KMS-11 (cell line): ENCODE data around the gene OR2V2.
"Not testable (repeated sequence)": the region's sequence is repeated elsewhere in the genome, so short reads cannot be mapped to it uniquely, and the experiment has no call there.

Experiments used
- H2AFZ ChIP-seq: fragments of 200-600 bp; sonication (generic); 2 replicates; pipeline ENCODE4 v1.6.1; 2016; ENCODE audit warnings: antibody characterized with exemption, mixed run types, low read depth
- H3K27ac ChIP-seq: fragments of 200-600 bp; sonication (generic); 2 replicates; pipeline ENCODE4 v1.6.1; 2016; ENCODE audit warnings: mild to moderate bottlenecking, mixed run types
- H3K27me3 ChIP-seq: fragments of 200-600 bp; sonication (generic); 2 replicates; pipeline ENCODE4 v1.6.1; 2017; ENCODE audit warnings: mild to moderate bottlenecking, low read depth, mixed run types, moderate library complexity; ENCODE audit not compliant: insufficient read depth
- H3K36me3 ChIP-seq: fragments of 200-600 bp; sonication (generic); 2 replicates; pipeline ENCODE4 v1.6.1; 2017; ENCODE audit warnings: mild to moderate bottlenecking, mixed run types; ENCODE audit not compliant: insufficient read depth
- H3K4me1 ChIP-seq: fragments of 200-600 bp; sonication (generic); 2 replicates; pipeline ENCODE4 v1.6.1; 2016; ENCODE audit warnings: mild to moderate bottlenecking, low read depth, mixed run types; ENCODE audit not compliant: poor library complexity, severe bottlenecking
- H3K4me2 ChIP-seq: fragments of 200-600 bp; sonication (generic); 2 replicates; pipeline ENCODE4 v1.7.0; 2016; ENCODE audit warnings: mild to moderate bottlenecking, mixed run types
- H3K4me3 ChIP-seq: fragments of 200-600 bp; sonication (generic); IDR thresholded peaks from 2 replicates; pipeline ENCODE4 v1.6.1; 2017; ENCODE audit warnings: low read depth, low read length, mixed read lengths; ENCODE audit not compliant: insufficient read depth
- H3K79me2 ChIP-seq: fragments of 200-600 bp; sonication (generic); 2 replicates; pipeline ENCODE4 v1.6.1; 2016; ENCODE audit warnings: low read depth, mixed run types; ENCODE audit not compliant: insufficient read depth
- H3K9ac ChIP-seq: fragments of 200-600 bp; sonication (generic); 2 replicates; pipeline ENCODE4 v1.6.1; 2016; ENCODE audit warnings: mild to moderate bottlenecking, mixed run types
- H4K20me1 ChIP-seq: fragments of 200-600 bp; sonication (generic); 2 replicates; pipeline ENCODE4 v1.6.1; 2016; ENCODE audit warnings: mild to moderate bottlenecking, mixed run types; ENCODE audit not compliant: insufficient read depth
- TF ChIP-seq, protein P1 (sequence below): fragments of 200-600 bp; sonication (generic); conservative IDR thresholded peaks from 2 replicates; pipeline ENCODE4 v1.6.1; 2017; ENCODE audit warnings: low read depth, mild to moderate bottlenecking, antibody characterized with exemption, low read length, moderate library complexity, mixed read lengths

Gene OR2V2

DNA sequence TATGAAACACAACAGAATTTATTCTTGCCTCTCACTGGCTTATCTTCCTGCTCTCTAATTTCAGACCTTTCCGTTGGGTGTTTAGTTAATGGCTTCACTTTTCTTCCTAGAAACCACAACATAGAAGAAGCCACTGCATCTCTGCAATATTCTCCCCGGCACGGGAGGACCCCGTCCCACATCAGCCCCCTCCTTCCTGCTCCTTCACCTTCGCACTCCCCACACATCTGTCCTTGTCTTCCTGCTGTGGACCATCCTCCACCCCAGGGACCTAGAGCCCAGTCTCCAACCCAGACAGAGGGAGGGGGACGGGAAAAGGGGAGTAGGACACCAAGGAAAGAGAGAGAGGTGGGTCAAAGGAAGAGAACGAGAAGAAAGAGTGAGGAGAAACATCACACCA, 17.8 kb upstream of the OR2V2 start:
- no peaks in the 10 kb centered on the region for H4K20me1 ChIP-seq
- no peak overlapping the region for H3K27ac ChIP-seq
- TF ChIP-seq, protein P1, sequence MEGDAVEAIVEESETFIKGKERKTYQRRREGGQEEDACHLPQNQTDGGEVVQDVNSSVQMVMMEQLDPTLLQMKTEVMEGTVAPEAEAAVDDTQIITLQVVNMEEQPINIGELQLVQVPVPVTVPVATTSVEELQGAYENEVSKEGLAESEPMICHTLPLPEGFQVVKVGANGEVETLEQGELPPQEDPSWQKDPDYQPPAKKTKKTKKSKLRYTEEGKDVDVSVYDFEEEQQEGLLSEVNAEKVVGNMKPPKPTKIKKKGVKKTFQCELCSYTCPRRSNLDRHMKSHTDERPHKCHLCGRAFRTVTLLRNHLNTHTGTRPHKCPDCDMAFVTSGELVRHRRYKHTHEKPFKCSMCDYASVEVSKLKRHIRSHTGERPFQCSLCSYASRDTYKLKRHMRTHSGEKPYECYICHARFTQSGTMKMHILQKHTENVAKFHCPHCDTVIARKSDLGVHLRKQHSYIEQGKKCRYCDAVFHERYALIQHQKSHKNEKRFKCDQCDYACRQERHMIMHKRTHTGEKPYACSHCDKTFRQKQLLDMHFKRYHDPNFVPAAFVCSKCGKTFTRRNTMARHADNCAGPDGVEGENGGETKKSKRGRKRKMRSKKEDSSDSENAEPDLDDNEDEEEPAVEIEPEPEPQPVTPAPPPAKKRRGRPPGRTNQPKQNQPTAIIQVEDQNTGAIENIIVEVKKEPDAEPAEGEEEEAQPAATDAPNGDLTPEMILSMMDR: no peak
- no peak overlapping the region for H3K9ac ChIP-seq
- H2AFZ ChIP-seq: no peak overlapping the region
- no peaks in the 10 kb centered on the region for H3K79me2 ChIP-seq
- H3K4me3 ChIP-seq: no peak overlapping the region
- H3K4me2 ChIP-seq: no peak overlapping the region
- no peaks in the 10 kb centered on the region for H3K36me3 ChIP-seq
- peaks cover 17% of the 10 kb centered on the region for H3K4me1 ChIP-seq
- H3K27me3 ChIP-seq: no peaks in the 10 kb centered on the region

DNA sequence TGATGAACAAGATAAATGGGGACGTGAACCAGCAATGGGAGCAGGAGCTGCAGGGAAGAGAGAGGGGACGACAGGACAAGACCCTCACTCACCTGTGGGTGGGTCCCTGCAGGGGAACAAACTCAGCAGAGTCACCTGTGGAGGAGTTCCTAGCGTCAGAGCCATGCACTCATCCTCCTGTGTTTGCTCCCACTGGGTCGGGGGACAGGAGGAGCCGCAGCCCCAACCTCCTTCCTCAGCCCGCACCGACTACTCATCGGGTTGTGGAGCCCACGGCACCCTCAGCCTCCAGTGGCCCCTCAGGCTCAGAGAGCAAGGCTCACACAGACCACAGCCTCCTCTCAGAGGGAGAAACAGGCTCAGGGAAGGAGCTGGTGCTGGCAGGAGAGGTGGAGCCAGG, 17.3 kb upstream of the OR2V2 start:
- H3K27me3 ChIP-seq, H3K79me2 ChIP-seq, H3K36me3 ChIP-seq, H3K4me2 ChIP-seq, H3K27ac ChIP-seq, H3K9ac ChIP-seq, H3K4me3 ChIP-seq, H4K20me1 ChIP-seq, H2AFZ ChIP-seq: not testable (repeated sequence)
- H3K4me1 ChIP-seq: peaks cover 22% of the 10 kb centered on the region

DNA sequence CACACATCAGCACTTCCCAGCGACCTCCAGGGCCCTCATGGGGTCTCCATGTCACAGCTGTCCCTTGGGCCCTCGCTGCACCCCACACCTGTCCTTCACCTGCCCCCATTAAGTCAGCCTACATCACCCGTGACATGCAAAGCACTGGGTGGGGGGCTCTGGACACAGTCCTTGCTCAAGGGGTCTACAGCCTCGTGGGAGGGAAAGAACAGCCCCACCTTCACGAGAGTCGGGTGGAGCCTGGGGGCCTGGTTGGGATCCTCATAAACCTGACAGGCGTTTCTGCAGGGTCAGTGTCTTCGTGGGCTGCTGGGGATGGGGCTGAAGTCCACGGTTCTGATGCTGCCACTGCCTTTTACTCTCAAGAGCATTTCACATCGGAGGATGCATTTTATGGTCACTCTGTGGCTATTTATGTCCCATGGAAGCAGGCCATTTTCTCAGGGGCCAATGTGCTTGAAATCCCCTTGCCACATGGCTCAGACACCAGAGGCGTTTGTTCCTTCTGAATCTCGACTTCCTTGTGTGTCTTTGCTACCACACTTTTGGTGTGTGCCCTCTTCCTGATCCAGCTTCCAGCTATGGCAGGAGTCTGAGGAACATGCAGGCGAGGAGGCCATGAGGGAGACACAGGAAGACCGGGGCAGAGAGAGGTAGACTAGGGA, 16.4 kb upstream of the OR2V2 start, which contains the start of gene OR2V1:
Gene OR2V1, minus strand, starts transcription at position 338 of the 665 bp plus-strand sequence. CDS start 5,865 bp downstream, outside the sequence.
- Histone ChIP-seq H3K9ac (no peak within 1 kb of the TSS), H3K36me3 (no peaks in the 10 kb centered on the region), H4K20me1 (no peaks in the 10 kb centered on the region), H3K27me3 (no peaks in the 10 kb centered on the region), H2AFZ (no peak within 1 kb of the TSS), H3K4me2 (no peak within 1 kb of the TSS), H3K4me1 (peaks cover 22% of the 10 kb centered on the region), H3K27ac (no peak within 1 kb of the TSS), H3K79me2 (no peaks in the 10 kb centered on the region), H3K4me3 (no peak within 1 kb of the TSS)
- TF ChIP-seq, protein P1: no peak

DNA sequence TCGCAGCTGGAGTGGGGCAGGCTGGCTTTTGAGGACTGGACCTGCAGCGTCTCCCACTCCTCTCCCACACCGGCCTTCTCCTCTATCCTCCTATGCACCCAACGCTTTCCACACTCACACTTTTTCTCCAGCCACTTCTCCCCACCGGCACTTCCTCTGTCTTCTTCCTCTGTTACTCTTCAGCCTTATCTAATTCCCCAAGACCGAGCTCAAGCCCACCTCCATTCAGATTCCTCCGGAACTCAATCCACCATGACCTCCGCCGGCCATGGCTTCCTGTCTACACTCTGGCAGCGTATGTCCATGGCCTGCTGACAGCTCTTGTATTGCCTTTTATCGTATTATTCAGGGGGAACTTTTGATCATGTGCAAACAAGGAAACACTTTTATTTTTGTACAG, 15.9 kb upstream of the OR2V2 start:
- no peak overlapping the region for H3K4me2 ChIP-seq
- TF ChIP-seq, protein P1: no peak
- peaks cover 22% of the 10 kb centered on the region for H3K4me1 ChIP-seq
- H3K36me3 ChIP-seq: no peaks in the 10 kb centered on the region
- H3K79me2 ChIP-seq: no peaks in the 10 kb centered on the region
- no peak overlapping the region for H3K9ac ChIP-seq
- H2AFZ ChIP-seq: no peak overlapping the region
- no peak overlapping the region for H3K4me3 ChIP-seq
- H3K27me3 ChIP-seq: no peaks in the 10 kb centered on the region
- no peaks in the 10 kb centered on the region for H4K20me1 ChIP-seq
- no peak overlapping the region for H3K27ac ChIP-seq

DNA sequence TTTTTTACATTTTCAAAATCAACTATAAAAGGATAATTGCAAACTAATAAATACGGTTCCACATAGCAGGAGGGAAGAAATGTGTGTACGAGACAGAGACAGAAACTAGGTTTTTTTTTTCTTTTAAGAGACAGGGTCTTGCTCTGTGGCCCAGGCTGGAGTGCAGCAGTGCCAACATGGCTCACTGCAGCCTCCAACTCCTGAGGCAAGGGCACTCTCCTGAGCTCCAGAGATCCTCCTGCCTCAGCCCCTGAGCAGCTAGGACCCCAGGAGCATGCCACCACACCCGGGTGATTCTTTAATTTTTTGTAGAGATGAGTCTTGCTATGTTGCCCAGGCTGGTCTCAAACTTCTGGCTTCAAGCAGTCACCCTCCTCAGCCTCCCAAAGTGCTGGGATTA, 14.3 kb upstream of the OR2V2 start:
- peak overlapping the region; percentile 50; the same call in 1 of the 2 replicates for H3K4me2 ChIP-seq
- TF ChIP-seq, protein P1: no peak
- no peak overlapping the region for H2AFZ ChIP-seq
- no peaks in the 10 kb centered on the region for H4K20me1 ChIP-seq
- no peaks in the 10 kb centered on the region for H3K36me3 ChIP-seq
- H3K4me3 ChIP-seq: no peak overlapping the region
- peaks cover 22% of the 10 kb centered on the region for H3K4me1 ChIP-seq
- H3K79me2 ChIP-seq: no peaks in the 10 kb centered on the region
- H3K9ac ChIP-seq: peak overlapping the region; percentile 6; the same call in 1 of the 2 replicates
- H3K27ac ChIP-seq: peak overlapping the region; percentile 54; the same call in 1 of the 2 replicates
- no peaks in the 10 kb centered on the region for H3K27me3 ChIP-seq
